Endothelial cell (in vitro differentiated cells): ENCODE results near the gene C1orf52. TPM values are rescaled to one million over a fixed set of nuclear protein-coding genes. Genes with fewer than 3 reads are reported as not detected.

Experiments used
- DNase-seq: peaks from one replicate; pipeline ENCODE4 v3.0.0; 2021; ENCODE audit warnings: low spot score
- H3K27ac Mint-ChIP-seq: one replicate; pipeline ENCODE4 v1.8.0; 2021; ENCODE audit warnings: mixed read lengths, inconsistent platforms; ENCODE audit not compliant: unreplicated experiment
- H3K27me3 Mint-ChIP-seq: one replicate; pipeline ENCODE4 v1.8.0; 2021; ENCODE audit warnings: mild to moderate bottlenecking, moderate library complexity, mixed read lengths, inconsistent platforms; ENCODE audit not compliant: unreplicated experiment
- H3K36me3 Mint-ChIP-seq: one replicate; pipeline ENCODE4 v1.8.0; 2021; ENCODE audit warnings: mild to moderate bottlenecking, low read depth, mixed read lengths, inconsistent platforms; ENCODE audit not compliant: unreplicated experiment
- H3K4me1 Mint-ChIP-seq: one replicate; pipeline ENCODE4 v1.8.0; 2021; ENCODE audit warnings: mild to moderate bottlenecking, mixed read lengths, inconsistent platforms; ENCODE audit not compliant: unreplicated experiment
- H3K4me3 Mint-ChIP-seq: one replicate; pipeline ENCODE4 v1.8.0; 2021; ENCODE audit warnings: mild to moderate bottlenecking, mixed read lengths, inconsistent platforms; ENCODE audit not compliant: unreplicated experiment
- H3K9me3 Mint-ChIP-seq: one replicate; pipeline ENCODE4 v1.8.0; 2021; ENCODE audit warnings: mixed read lengths, inconsistent platforms; ENCODE audit not compliant: unreplicated experiment
- total RNA-seq: library from RNA; stranded (reverse); fragmentation: NEBNext Ultra II Directional; extraction: Animal tissue kit (Norgen Biotek cat#: 25700); gene quantifications from one replicate; pipeline ENCODE4 v1.2.1, GENCODE V29; 2021; ENCODE audit not compliant: unreplicated experiment
- TF ChIP-seq, protein P1 (sequence below): fragments of 200-600 bp; sonication (generic); IDR thresholded peaks from one replicate; pipeline ENCODE4 v1.5.0; 2021; ENCODE audit warnings: antibody characterized with exemption; ENCODE audit not compliant: unreplicated experiment

C1orf52 gene
- total RNA-seq, 1 donor from 2014 or later: 37.7 TPM

DNA sequence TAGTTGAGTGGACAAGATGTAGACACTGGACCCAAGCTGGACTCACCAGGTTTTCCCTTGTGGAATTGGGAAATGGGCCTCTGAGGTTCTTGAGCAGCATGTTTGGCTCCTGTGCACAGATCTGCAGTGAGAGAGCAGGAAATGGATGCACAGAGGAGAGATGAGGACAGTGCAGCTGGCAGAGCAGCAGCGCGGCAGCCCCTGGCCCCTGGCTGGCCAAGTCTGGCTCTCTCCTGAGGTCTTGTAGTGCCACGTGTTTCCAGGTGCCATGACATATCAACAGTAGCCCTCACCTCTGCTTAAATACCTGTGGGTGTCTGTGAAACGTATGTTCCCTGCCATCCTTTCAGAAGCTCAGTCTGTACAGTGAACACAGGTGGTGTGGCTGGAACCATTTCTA is 36.2 kb upstream of the C1orf52 start:
- H3K27ac Mint-ChIP-seq: no peak overlapping the region
- H3K9me3 Mint-ChIP-seq: no peaks in the 10 kb centered on the region
- no peak for DNase-seq
- H3K4me3 Mint-ChIP-seq: no peak overlapping the region
- peaks cover 13% of the 10 kb centered on the region for H3K4me1 Mint-ChIP-seq
- TF ChIP-seq, protein P1, sequence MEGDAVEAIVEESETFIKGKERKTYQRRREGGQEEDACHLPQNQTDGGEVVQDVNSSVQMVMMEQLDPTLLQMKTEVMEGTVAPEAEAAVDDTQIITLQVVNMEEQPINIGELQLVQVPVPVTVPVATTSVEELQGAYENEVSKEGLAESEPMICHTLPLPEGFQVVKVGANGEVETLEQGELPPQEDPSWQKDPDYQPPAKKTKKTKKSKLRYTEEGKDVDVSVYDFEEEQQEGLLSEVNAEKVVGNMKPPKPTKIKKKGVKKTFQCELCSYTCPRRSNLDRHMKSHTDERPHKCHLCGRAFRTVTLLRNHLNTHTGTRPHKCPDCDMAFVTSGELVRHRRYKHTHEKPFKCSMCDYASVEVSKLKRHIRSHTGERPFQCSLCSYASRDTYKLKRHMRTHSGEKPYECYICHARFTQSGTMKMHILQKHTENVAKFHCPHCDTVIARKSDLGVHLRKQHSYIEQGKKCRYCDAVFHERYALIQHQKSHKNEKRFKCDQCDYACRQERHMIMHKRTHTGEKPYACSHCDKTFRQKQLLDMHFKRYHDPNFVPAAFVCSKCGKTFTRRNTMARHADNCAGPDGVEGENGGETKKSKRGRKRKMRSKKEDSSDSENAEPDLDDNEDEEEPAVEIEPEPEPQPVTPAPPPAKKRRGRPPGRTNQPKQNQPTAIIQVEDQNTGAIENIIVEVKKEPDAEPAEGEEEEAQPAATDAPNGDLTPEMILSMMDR: no peak
- H3K27me3 Mint-ChIP-seq: peaks cover 1% of the 10 kb centered on the region
- no peaks in the 10 kb centered on the region for H3K36me3 Mint-ChIP-seq

DNA sequence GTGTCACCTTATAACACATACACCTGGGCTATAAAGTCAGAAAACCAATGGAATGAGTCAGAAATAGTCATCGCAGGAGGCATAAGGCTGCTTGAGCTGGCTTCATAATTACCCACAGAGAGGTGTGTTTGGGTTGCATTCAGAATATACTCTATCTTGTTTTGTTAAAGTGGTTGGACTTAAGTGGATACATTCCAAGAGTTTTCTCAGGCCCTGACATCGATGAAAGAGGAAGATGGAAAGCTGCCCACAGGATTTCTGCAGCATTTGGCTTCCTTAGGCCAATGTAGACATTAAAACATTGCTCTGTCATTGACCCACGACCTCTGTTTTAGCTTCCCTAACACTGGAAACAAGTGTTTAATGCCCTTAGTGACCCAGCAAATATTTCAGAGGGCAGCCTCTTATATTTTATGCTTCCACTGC is 35.6 kb upstream of the C1orf52 start:
- no peak for DNase-seq
- no peak overlapping the region for H3K27ac Mint-ChIP-seq
- H3K9me3 Mint-ChIP-seq: no peaks in the 10 kb centered on the region
- peaks cover 1% of the 10 kb centered on the region for H3K27me3 Mint-ChIP-seq
- peaks cover 13% of the 10 kb centered on the region for H3K4me1 Mint-ChIP-seq
- TF ChIP-seq, protein P1: no peak
- no peaks in the 10 kb centered on the region for H3K36me3 Mint-ChIP-seq
- H3K4me3 Mint-ChIP-seq: no peak overlapping the region

DNA sequence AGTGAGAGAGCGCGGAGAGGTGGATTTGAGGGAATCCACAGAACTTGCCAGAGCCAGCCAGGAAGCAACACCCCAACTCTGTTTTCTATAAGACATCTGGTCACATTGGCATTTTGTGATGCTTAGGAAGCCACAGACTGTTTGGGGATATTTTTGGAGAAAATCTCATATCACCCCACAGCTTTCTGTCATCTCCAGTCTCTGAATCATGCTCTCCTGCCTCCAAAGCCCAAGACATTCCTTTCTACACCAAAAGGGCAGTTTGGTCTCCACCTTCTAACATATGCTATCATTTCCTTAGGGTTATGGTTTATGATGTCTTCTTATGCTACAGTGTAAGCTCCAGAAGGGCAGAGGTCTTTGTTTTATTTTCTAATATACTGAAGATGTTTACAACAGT is 31.4 kb upstream of the C1orf52 start:
- TF ChIP-seq, protein P1: no peak
- no peaks in the 10 kb centered on the region for H3K9me3 Mint-ChIP-seq
- peaks cover 3% of the 10 kb centered on the region for H3K4me1 Mint-ChIP-seq
- no peak for DNase-seq
- no peak overlapping the region for H3K27ac Mint-ChIP-seq
- H3K4me3 Mint-ChIP-seq: no peak overlapping the region
- no peaks in the 10 kb centered on the region for H3K36me3 Mint-ChIP-seq
- H3K27me3 Mint-ChIP-seq: peaks cover 1% of the 10 kb centered on the region

DNA sequence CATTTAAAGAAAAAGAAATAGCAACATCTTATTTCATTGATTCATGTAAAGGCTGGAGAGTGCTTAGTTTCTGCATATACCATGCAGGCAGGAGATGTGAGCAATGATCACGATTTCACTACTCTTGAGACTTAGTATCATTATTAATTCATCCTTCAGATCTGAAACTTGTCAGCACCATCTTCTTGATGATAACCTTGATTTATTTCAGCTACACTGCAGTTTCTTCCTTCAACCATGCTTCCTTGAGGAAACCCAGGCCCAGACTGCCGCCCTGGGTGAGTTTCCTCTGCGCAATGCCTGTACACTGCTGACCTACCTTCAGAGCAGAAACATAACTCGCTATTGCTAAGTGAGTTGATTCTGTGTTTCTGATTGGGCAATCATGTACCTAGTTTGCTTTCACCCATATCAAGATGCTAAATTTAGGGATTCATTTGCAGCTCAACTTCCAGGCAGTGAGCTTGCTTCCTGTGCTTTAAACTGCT is 30.4 kb upstream of the C1orf52 start:
- no peaks in the 10 kb centered on the region for H3K9me3 Mint-ChIP-seq
- TF ChIP-seq, protein P1: no peak
- no peak for DNase-seq
- no peak overlapping the region for H3K27ac Mint-ChIP-seq
- no peaks in the 10 kb centered on the region for H3K36me3 Mint-ChIP-seq
- H3K27me3 Mint-ChIP-seq: peaks cover 1% of the 10 kb centered on the region
- peaks cover 3% of the 10 kb centered on the region for H3K4me1 Mint-ChIP-seq
- H3K4me3 Mint-ChIP-seq: no peak overlapping the region

DNA sequence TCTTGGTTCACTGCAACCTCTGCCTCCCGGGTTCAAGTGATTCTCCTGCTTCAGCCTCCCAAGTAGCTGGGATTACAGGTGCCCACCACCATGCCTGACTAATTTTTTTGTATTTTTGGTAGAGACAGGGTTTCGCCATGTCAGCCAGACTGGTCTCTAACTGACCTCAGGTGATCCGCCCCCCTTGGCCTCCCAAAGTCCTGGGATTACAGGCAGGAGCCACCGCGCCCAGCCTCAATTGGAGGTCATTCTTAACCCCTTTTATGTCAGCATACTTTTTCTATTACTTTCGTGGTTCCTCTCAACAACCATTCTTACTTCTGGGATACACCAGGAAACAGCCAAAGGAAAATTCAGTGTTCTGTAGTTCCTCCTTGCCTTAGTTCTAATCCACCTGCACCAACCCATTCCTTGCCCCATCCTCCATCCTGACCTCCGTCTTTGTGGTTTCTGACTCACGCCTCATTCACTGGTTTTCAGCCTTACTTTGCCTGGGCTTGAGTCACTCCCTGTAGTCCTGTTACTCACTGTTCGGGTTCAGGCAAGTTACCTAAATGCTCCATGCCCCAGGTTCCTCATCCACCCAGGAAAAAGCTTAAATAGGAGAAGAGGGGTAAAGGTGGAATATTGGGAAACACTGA is 29.9 kb upstream of the C1orf52 start:
- Mint-ChIP-seq H3K36me3 (no peaks in the 10 kb centered on the region), H3K4me3 (no peak overlapping the region)
- DNase-seq: no peak

More for the DNA sequence above, 29.9 kb upstream of the C1orf52 start:
- peaks cover 1% of the 10 kb centered on the region for H3K27me3 Mint-ChIP-seq
- no peak overlapping the region for H3K27ac Mint-ChIP-seq
- H3K4me1 Mint-ChIP-seq: peaks cover 3% of the 10 kb centered on the region
- TF ChIP-seq, protein P1: no peak
- no peaks in the 10 kb centered on the region for H3K9me3 Mint-ChIP-seq
